ENCODE results near the gene ELMOD1. TPM values are rescaled to one million over a fixed set of nuclear protein-coding genes. Genes with fewer than 3 reads are reported as not detected.
A peak's percentile ranks its signal among the peaks of the same experiment; 100 is the strongest.

Gene ELMOD1
- 1 to 10 TPM in 1 of 4 donors, under 1 TPM in 3; 0.39 to 1.7 (median 0.54) TPM for total RNA-seq

- Histone ChIP-seq H3K36me3 (no peaks in the 10 kb centered on the region), H3K9me3 (no peaks in the 10 kb centered on the region), H3K4me1 (peaks cover 25 to 28% (median 27%) of the 10 kb centered on the region in 4 donors), H3K27me3 (peaks cover 4 to 42% (median 21%) of the 10 kb centered on the region in 4 donors), H3K27ac (replicated peaks in 1 of 4) (peak within 1 kb of the TSS in 1 of 4 donors; percentile 10), H3K4me3 (peak within 1 kb of the TSS; percentile 63 to 75 (median 66))
- DNase-seq (ENCODE audit: extremely low spot score), result no peak
- WGBS, result under 1% methylated on average over 33 of the region's 74 CpGs
- intact Hi-C loops (cut with DNase I), result no loop called here
- TF ChIP-seq POLR2A (IDR thresholded peaks at IDR 0.05; ENCODE audit: low read depth) (no peak), EP300 (IDR thresholded peaks at IDR 0.05) (no peak), CTCF (IDR thresholded peaks at IDR 0.05) (peak in 1 of 3 experiments; percentile 29), POLR2AphosphoS5 (IDR thresholded peaks at IDR 0.05) (peak in 1 of 2 donors; percentile 8)
These were observed at the start of gene ELMOD1 for GRCh38 chr11:107590460-107591377. ELMOD1 (plus strand) TSS chr11:107591147; CDS start chr11:107618190, 27,043 bp downstream.

- Histone ChIP-seq H3K4me3 (no peak overlapping the region), H3K4me1 (no peaks in the 10 kb centered on the region), H3K9me3 (no peaks in the 10 kb centered on the region), H3K27ac (replicated peaks in 1 of 4) (no peak overlapping the region), H3K36me3 (peaks cover 0 to 23% (median 6%) of the 10 kb centered on the region in 4 donors), H3K27me3 (no peaks in the 10 kb centered on the region)
- DNase-seq (ENCODE audit: extremely low spot score), result no peak
- WGBS, result 77% methylated on average over 1 of the region's 1 CpG
- intact Hi-C loops (cut with DNase I), result no loop called here
- TF ChIP-seq EP300 (IDR thresholded peaks at IDR 0.05), result no peak
- TF ChIP-seq POLR2A (IDR thresholded peaks at IDR 0.05; ENCODE audit: low read depth), result no peak
- TF ChIP-seq CTCF (IDR thresholded peaks at IDR 0.05), result no peak
- no peak for TF ChIP-seq POLR2AphosphoS5 (IDR thresholded peaks at IDR 0.05)
These were observed 45.8 kb upstream of the ELMOD1 start for GRCh38 chr11:107545101-107545514.

GRCh38 chr11:107547961-107548360 is 43.0 kb upstream of the ELMOD1 start:
- intact Hi-C loops (cut with DNase I), result no loop called here
- Histone ChIP-seq H3K27me3 (no peaks in the 10 kb centered on the region), H3K9me3 (no peaks in the 10 kb centered on the region), H3K36me3 (peaks cover 10 to 34% (median 29%) of the 10 kb centered on the region in 4 donors), H3K4me1 (no peaks in the 10 kb centered on the region), H3K27ac (replicated peaks in 1 of 4) (no peak overlapping the region), H3K4me3 (no peak overlapping the region)
- WGBS, result 76% methylated on average over 4 of the region's 4 CpGs
- DNase-seq (ENCODE audit: extremely low spot score), result no peak
- TF ChIP-seq POLR2A (IDR thresholded peaks at IDR 0.05; ENCODE audit: low read depth) (no peak), EP300 (IDR thresholded peaks at IDR 0.05) (no peak), POLR2AphosphoS5 (IDR thresholded peaks at IDR 0.05) (no peak), CTCF (IDR thresholded peaks at IDR 0.05) (no peak)

- WGBS, result 70% methylated on average over 6 of the region's 6 CpGs
- intact Hi-C loops (cut with DNase I), result no loop called here
- Histone ChIP-seq H3K36me3 (peaks cover 10 to 43% (median 35%) of the 10 kb centered on the region in 4 donors), H3K4me3 (no peak overlapping the region), H3K4me1 (no peaks in the 10 kb centered on the region), H3K9me3 (no peaks in the 10 kb centered on the region), H3K27me3 (no peaks in the 10 kb centered on the region), H3K27ac (replicated peaks in 1 of 4) (no peak overlapping the region)
- no peak for DNase-seq (ENCODE audit: extremely low spot score)
- TF ChIP-seq CTCF (IDR thresholded peaks at IDR 0.05), result peak; percentile 69 to 85 (median 80)
- no peak for TF ChIP-seq EP300 (IDR thresholded peaks at IDR 0.05)
- no peak for TF ChIP-seq POLR2AphosphoS5 (IDR thresholded peaks at IDR 0.05)
- no peak for TF ChIP-seq POLR2A (IDR thresholded peaks at IDR 0.05; ENCODE audit: low read depth)
These were observed 41.5 kb upstream of the ELMOD1 start for GRCh38 chr11:107549253-107549953.
